ENCODE measurements around the gene GNG4.

Gene GNG4

DNA sequence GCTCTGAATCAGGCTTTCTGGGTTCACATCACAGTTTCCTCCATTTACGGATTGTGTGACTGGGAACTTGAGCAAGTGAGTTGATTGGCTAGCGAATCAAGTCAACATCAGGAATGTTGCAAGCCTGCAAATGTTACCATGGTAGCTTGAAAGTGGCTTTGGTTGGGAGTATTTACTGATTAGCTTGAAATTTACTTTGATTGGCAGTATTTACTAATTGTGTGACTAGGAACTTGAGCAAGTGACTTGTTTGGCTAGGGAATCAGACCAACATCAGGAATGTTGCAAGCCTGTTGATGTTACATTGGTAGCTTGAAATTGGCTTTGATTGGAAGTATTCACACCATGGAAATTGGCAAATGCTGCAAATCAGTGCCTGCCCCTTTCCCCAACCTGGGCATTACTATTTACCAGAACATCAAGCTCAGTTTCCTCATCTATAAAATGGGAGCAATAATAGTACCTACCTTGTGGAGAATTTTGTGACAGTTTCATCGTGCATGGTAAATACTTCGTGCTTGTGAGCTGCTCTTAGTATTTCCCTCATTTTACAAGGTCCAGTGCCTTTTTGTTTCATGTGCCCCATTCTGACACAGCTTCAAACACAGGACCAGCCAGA lies 122.3 kb downstream of the GNG4 start:
- H3K4me3 ChIP-seq (ENCODE audit: low read depth, low read length): no peak overlapping the region
- TF ChIP-seq, protein P1, sequence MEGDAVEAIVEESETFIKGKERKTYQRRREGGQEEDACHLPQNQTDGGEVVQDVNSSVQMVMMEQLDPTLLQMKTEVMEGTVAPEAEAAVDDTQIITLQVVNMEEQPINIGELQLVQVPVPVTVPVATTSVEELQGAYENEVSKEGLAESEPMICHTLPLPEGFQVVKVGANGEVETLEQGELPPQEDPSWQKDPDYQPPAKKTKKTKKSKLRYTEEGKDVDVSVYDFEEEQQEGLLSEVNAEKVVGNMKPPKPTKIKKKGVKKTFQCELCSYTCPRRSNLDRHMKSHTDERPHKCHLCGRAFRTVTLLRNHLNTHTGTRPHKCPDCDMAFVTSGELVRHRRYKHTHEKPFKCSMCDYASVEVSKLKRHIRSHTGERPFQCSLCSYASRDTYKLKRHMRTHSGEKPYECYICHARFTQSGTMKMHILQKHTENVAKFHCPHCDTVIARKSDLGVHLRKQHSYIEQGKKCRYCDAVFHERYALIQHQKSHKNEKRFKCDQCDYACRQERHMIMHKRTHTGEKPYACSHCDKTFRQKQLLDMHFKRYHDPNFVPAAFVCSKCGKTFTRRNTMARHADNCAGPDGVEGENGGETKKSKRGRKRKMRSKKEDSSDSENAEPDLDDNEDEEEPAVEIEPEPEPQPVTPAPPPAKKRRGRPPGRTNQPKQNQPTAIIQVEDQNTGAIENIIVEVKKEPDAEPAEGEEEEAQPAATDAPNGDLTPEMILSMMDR (IDR thresholded peaks at IDR 0.05; ENCODE audit: low read depth, low read length): no peak

DNA sequence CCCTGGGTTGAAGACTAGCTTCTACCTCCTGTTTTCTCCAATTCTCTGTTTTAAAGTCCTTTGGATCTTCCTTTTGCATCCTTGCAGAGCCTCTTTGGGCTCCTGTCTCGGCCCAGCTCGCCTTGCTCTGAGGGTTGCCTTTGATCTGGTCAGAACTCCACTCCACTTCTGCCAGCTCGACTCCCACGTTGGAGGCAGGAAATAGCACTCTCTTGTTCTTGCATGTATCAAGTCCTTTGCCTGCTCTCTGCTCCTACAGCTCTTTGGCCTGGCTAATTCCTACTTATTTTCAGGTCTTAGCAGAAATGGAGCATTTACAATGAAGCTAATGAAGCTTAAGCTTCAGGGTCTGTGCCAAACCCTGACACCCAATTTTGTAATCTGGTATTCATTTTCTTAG lies 124.3 kb downstream of the GNG4 start:
- TF ChIP-seq, protein P1 (IDR thresholded peaks at IDR 0.05; ENCODE audit: low read depth, low read length): no peak
- no peak overlapping the region for H3K4me3 ChIP-seq (ENCODE audit: low read depth, low read length)

DNA sequence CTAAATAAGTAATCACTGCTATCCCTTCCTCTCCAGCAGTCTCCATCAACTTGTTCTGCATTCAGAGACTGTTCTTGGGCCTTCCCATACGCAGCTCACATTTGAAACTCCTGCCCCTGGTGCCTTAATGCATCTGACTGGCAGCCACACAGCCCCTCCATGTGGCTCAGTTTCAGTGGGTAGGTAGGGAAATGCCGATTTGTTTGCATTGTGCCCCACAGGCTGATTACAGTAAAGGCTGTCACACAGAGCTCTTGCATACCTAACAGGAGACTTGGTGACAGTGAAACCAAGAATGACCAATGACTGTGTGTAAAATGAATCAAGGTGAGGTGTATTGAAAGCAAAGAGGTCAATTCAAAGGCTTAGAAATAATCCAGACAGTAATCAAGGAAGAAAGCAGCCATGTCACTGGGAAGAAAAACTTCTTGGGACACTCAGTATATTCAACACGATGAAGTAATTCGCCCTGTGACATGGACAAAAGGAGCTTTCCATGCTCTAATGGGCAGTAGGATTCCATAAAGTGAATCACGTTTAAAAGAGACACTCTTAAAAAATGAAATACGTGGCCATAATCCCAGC lies 132.6 kb downstream of the GNG4 start:
- TF ChIP-seq, protein P1 (IDR thresholded peaks at IDR 0.05; ENCODE audit: low read depth, low read length): no peak
- H3K4me3 ChIP-seq (ENCODE audit: low read depth, low read length): no peak overlapping the region

DNA sequence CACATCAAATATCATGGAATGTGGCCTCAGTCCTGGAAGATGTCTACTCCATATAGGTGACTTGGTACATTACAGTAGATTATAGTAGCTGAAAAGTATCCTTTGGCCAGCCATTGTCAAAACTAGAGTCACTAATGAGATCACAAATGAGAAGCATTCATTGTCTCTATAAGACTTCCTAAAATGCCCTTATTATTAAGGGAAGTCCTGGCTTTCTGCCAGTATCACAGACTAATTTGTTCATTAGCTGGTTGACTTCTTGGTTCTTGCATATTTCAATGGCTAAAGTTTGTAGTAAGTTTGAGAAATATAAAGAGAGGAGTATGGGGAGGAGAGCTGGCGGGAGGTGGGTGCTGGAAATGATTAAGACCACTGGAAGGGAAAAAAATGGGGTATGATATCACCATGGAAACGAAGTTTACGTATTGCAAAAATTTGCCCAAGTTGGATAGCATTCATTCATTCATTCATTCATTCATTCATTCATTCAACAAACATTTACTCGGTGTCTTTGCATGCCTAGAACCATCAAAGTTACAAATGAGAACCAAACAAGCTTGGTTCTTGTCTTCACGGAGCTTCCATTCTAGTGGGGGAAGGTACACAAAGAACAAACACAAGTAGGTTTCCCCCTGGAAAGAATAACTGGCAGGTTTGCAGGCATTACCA lies 133.6 kb downstream of the GNG4 start:
- TF ChIP-seq, protein P1 (IDR thresholded peaks at IDR 0.05; ENCODE audit: low read depth, low read length): no peak
- H3K4me3 ChIP-seq (ENCODE audit: low read depth, low read length): no peak overlapping the region

DNA sequence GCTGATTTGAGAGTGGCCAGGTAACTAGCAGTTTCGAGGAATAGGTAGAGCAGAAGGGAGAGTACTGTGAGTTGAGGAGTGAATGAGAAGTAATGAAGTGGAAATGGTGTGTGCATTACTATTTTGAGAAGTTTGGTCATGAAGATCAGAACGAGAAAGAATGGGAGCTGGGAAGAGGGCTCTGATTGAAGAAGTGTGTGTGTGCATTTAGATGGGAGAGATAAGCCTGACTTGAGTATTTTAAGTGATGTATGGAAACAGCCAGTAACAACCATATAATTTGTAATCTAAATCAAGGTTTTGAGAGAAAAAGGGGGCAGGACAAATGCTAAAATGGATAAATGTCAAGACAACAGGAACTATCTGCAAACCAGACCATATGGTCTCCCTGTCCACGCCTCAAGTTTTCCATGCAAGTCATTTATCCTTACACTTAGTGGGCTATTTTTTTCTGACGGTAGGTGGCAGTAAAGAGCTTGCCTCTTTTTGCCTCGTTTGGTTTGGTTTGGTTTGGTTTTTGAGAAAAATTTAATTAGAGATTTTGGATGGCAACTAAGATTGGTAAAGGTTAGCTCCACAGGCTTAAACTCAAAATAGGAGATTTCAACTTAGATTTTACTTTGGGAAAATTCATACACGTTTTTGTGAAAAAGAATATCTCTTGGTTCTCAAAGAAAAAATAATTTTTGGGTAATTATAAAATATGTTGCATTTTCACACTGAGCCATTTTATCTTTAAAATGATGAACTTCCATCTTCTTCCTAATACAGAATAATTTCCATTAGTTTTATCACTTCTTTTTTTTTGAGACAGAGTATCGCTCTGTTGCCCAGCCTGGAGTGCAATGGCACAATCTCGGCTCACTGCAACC lies 135.9 kb downstream of the GNG4 start:
- no peak overlapping the region for H3K4me3 ChIP-seq (ENCODE audit: low read depth, low read length)
- TF ChIP-seq, protein P1 (IDR thresholded peaks at IDR 0.05; ENCODE audit: low read depth, low read length): peak; percentile 76

DNA sequence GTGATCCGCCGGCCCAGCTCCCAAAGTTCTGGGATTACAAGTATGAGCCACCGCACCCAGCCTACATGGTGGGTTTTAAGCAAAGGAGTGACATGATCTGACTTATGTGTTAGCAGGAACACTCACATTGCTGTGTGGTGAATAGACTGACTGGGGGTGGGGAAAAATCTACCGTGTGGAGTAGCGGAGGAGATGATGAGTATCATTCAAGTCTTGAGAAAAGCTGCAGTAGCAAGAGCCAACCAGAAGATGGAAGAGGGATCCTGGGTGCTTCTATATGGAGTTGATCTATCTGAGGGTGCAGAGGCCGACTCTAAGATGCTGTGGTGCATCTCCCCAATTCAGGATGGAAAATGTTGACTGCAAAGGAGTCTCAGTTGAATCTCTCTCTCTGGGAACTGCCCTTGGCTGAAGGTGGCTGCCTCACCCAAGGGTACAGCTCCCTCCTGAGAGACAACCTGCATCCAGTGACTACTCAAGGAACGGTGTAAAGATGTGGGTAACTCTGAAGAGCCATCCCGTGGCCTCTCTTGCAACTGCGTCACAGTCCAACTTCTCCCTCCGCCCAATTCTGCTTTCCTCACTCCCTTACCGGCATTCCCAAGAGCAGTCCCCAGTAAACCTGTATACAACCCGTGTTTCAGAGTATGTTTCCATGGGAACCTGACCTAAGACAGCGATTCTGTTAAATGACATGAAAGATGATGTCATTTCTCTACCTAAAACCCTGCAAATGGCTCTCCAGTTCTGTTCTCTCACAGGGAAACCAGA lies 137.9 kb downstream of the GNG4 start:
- no peak overlapping the region for H3K4me3 ChIP-seq (ENCODE audit: low read depth, low read length)
- TF ChIP-seq, protein P1 (IDR thresholded peaks at IDR 0.05; ENCODE audit: low read depth, low read length): no peak

Data from WI38 (cell line).